Suprapubic skin (tissue), 4 donors: ENCODE data around the gene C3orf80.
"Not testable (repeated sequence)": the region's sequence is repeated elsewhere in the genome, so short reads cannot be mapped to it uniquely, and the experiment has no call there.

ENCODE experiments used
- CTCF ChIP-seq, 2 donors: fragments of 200-600 bp in 1 of 2; fragments of 450-650 bp in 1 of 2; sonication (generic) in 1 of 2; IDR thresholded peaks; one replicate each; pipeline ENCODE4 v1.5.1; 2016 to 2019; ENCODE audit warnings: antibody characterized with exemption in 2 of 2, mild to moderate bottlenecking in 1 of 2, moderate library complexity in 1 of 2
- EP300 ChIP-seq: sonication (generic); formaldehyde crosslinking; IDR thresholded peaks from one replicate; pipeline ENCODE4 v1.6.1; 2017; ENCODE audit warnings: antibody characterized with exemption
- POLR2A ChIP-seq, 2 donors: fragments of 450-650 bp; IDR thresholded peaks; one replicate each; pipeline ENCODE4 v1.6.1; 2017; ENCODE audit warnings: antibody characterized with exemption in 2 of 2, mild to moderate bottlenecking in 2 of 2, moderate library complexity in 2 of 2
- POLR2AphosphoS5 ChIP-seq, 3 donors: sonication (generic); formaldehyde crosslinking; IDR thresholded peaks; one replicate each; pipeline ENCODE4 v1.6.1; 2017; ENCODE audit warnings: antibody characterized with exemption in 3 of 3

DNA sequence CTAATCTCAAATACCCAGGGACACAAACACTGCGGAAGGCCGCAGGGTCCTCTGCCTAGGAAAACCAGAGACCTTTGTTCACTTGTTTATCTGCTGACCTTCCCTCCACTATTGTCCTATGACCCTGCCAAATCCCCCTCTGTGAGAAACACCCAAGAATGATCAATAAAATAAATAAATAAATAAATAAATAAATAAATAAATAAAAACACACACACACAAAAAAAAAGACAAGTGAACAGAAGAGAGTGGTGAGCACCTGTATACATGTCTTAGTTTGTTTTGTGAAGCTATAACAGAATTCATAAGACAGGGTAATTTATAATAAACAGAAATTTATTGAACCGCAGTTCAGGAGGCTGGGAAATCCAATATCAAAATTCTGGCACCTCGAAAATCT, 45.8 kb upstream of the C3orf80 start:
- TF ChIP-seq CTCF (IDR thresholded peaks at IDR 0.05); EP300; POLR2A (IDR thresholded peaks at IDR 0.05); POLR2AphosphoS5 (IDR thresholded peaks at IDR 0.05): not testable (repeated sequence)
